Omental fat pad (tissue), 4 donors: ENCODE measurements around the gene ARNT2. TPM values are rescaled to one million over a fixed set of nuclear protein-coding genes. Genes with fewer than 3 reads are reported as not detected.

Source experiments
- ATAC-seq: fragments of 150-250 bp; one replicate; pipeline ENCODE4 v1.9.1; 2016; ENCODE audit warnings: mild to moderate bottlenecking, moderate library complexity; ENCODE audit not compliant: low FRiP score
- DNase-seq: peaks from one replicate; pipeline ENCODE4 v3.0.0-alpha.2; 2019; ENCODE audit warnings: low spot score
- CTCF ChIP-seq, 3 donors: fragments of 450-650 bp; IDR thresholded peaks; one replicate each; pipeline ENCODE4 v1.5.1; 2016 to 2017; ENCODE audit warnings: antibody characterized with exemption in 3 of 3, mild to moderate bottlenecking in 3 of 3, moderate library complexity in 2 of 3
- total RNA-seq, 4 donors: library from RNA; depleted of rRNA; stranded (reverse); fragments of >200 nt; gene quantifications; one replicate each; pipeline ENCODE4 v1.1.0, GENCODE V29; 2016

ARNT2 gene
- total RNA-seq, 4 donors from 2014 or later: 3.1 to 7.4 (median 3.4) TPM

- DNase-seq (no peak), ATAC-seq (no peak)
- no peak for TF ChIP-seq CTCF (IDR thresholded peaks at IDR 0.05)
Measured at GRCh38 chr15:80620141-80620540, 216.0 kb downstream of the ARNT2 start.

- DNase-seq: no peak
- TF ChIP-seq CTCF (IDR thresholded peaks at IDR 0.05): no peak
- no peak for ATAC-seq
Measured at GRCh38 chr15:80620931-80621330, 216.7 kb downstream of the ARNT2 start.

GRCh38 chr15:80626643-80627120 is 222.5 kb downstream of the ARNT2 start:
- DNase-seq: no peak
- no peak for TF ChIP-seq CTCF (IDR thresholded peaks at IDR 0.05)

GRCh38 chr15:80629355-80629754 is 225.2 kb downstream of the ARNT2 start:
- DNase-seq: no peak
- no peak for TF ChIP-seq CTCF (IDR thresholded peaks at IDR 0.05)
- ATAC-seq: no peak

More at GRCh38 chr15:80626643-80627120, 222.5 kb downstream of the ARNT2 start:
- ATAC-seq: no peak

GRCh38 chr15:80630981-80631380 is 226.8 kb downstream of the ARNT2 start:
- DNase-seq (no peak), ATAC-seq (no peak)
- TF ChIP-seq CTCF (IDR thresholded peaks at IDR 0.05): no peak

- DNase-seq: no peak
- no peak for TF ChIP-seq CTCF (IDR thresholded peaks at IDR 0.05)
- ATAC-seq: no peak
Measured at GRCh38 chr15:80633221-80633620, 229.0 kb downstream of the ARNT2 start.

- TF ChIP-seq CTCF (IDR thresholded peaks at IDR 0.05): no peak
- no peak for ATAC-seq
- DNase-seq: no peak
Measured at GRCh38 chr15:80635953-80636352, 231.8 kb downstream of the ARNT2 start.
